ENCODE data around the gene KIR3DL1.
"Not testable (repeated sequence)": the region's sequence is repeated elsewhere in the genome, so short reads cannot be mapped to it uniquely, and the experiment has no call there.

The KIR3DL1 gene

DNA sequence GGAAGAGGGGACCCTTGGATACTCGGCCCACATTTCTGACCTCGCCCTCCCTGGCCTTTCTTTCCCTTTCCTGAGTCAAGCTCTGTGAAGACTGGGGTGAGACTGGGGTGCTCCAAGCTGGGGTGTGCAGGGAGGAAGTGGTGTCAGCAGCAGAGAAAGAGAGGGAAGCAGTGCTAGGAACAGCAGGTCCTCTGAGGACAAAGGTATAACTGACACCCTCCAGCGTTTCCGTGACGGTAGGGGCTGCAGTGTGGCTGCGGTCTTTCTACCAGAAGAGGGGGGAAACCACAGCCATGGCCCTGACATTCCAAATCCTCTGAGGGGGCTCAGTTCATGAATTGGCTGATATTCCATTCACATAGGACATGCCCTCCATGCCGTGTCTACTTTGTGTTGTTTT lies 35.1 kb downstream of the KIR3DL1 start:
- TF ChIP-seq, protein P1, sequence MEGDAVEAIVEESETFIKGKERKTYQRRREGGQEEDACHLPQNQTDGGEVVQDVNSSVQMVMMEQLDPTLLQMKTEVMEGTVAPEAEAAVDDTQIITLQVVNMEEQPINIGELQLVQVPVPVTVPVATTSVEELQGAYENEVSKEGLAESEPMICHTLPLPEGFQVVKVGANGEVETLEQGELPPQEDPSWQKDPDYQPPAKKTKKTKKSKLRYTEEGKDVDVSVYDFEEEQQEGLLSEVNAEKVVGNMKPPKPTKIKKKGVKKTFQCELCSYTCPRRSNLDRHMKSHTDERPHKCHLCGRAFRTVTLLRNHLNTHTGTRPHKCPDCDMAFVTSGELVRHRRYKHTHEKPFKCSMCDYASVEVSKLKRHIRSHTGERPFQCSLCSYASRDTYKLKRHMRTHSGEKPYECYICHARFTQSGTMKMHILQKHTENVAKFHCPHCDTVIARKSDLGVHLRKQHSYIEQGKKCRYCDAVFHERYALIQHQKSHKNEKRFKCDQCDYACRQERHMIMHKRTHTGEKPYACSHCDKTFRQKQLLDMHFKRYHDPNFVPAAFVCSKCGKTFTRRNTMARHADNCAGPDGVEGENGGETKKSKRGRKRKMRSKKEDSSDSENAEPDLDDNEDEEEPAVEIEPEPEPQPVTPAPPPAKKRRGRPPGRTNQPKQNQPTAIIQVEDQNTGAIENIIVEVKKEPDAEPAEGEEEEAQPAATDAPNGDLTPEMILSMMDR (conservative IDR thresholded peaks at IDR 0.05; ENCODE audit: low read depth, low read length): no peak
- no peak for DNase-seq (ENCODE audit: low read depth)
- H3K4me3 ChIP-seq (ENCODE audit: low read length): no peak overlapping the region

DNA sequence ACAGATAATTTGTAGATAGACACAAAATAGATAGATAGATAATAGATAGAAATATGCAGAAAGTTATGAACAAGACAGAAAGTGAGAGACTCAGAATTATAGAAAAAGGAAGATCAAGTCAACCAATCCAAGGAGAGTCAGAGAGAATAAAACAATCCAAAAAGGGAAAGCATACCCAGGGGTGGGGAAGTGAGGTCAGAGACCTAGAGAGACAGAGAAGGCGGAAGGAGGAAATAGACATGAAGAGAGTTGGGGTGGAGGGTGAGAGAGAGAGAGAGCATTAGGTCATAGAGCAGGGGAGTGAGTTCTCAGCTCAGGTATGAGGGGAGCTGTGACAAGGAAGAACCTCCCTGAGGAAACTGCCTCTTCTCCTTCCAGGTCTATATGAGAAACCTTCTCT lies 39.0 kb downstream of the KIR3DL1 start:
- DNase-seq (ENCODE audit: low read depth): not testable (repeated sequence)

DNA sequence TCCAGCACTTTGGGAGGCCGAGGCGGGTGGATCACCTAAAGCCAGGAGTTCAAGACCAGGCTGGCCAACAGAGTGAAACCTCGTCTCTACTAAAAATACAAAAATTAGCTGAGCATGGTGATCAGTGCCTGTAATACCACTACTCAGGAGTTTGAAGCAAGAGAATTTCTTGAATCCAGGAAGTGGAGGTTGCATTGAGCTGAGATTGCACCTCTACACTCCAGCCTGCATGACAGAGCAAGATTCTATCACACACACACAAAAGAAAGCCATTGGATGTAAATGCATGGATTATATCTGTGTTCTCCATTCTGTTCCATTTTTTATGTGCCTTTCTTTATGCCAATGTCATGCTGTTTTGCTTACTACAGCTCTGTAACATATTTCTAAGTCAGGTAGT lies 42.2 kb downstream of the KIR3DL1 start:
- DNase-seq (ENCODE audit: low read depth); H3K4me3 ChIP-seq (ENCODE audit: low read length): not testable (repeated sequence)

More for the DNA sequence above, 39.0 kb downstream of the KIR3DL1 start:
- H3K4me3 ChIP-seq (ENCODE audit: low read length): not testable (repeated sequence)

DNA sequence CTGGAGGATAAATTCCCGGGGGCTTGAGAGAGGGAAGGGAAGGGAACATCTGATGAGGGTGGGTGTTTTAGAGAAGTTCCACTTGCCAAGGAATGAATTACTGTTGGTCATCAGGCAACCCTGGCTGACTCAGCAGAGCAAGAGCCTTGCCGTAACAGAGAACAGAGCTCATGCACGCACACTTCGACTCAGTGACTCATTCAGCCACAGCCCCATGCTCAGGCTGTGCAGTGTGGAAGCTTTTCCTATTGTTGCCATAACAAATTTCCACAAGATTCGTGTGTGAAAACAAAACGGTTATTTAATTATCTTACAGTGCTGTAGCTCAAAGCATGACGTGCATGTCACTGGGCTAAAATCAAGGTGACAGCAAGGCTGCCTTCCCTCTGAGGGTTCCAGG lies 43.2 kb downstream of the KIR3DL1 start:
- DNase-seq (ENCODE audit: low read depth); H3K4me3 ChIP-seq (ENCODE audit: low read length): not testable (repeated sequence)

DNA sequence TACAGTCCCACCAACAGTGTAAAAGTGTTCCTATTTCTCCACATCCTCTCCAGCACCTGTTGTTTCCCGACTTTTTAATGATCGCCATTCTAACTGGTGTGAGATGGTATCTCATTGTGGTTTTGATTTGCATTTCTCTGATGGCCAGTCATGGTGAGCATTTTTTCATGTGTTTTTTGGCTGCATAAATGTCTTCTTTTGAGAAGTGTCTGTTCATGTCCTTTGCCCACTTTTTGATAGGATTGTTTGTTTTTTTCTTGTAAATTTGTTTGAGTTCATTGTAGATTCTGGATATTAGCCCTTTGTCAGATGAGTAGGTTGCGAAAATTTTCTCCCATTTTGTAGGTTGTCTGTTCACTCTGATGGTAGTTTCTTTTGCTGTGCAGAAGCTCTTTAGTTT lies 47.2 kb downstream of the KIR3DL1 start:
- not testable (repeated sequence) for DNase-seq (ENCODE audit: low read depth); H3K4me3 ChIP-seq (ENCODE audit: low read length)

DNA sequence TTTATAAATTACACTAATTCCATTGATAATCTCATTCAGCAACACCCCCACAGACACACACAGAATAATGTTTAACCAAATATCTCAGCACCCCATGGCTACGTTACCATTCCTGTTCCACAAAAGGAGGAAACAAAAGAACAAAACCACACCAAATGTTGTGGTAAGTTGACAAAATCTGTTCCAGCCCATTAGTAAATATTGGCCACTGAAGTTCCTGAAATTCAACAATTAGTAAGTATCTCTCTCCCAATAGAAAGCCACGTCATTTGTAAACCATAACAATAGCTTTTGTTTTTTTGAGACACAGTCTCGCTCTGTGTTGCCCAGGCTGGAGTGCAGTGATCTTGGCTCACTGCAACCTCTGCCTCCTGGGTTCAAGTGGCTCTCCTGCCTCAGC lies 55.4 kb downstream of the KIR3DL1 start:
- H3K4me3 ChIP-seq (ENCODE audit: low read length): no peak overlapping the region
- DNase-seq (ENCODE audit: low read depth): no peak
- TF ChIP-seq, protein P1 (conservative IDR thresholded peaks at IDR 0.05; ENCODE audit: low read depth, low read length): no peak

DNA sequence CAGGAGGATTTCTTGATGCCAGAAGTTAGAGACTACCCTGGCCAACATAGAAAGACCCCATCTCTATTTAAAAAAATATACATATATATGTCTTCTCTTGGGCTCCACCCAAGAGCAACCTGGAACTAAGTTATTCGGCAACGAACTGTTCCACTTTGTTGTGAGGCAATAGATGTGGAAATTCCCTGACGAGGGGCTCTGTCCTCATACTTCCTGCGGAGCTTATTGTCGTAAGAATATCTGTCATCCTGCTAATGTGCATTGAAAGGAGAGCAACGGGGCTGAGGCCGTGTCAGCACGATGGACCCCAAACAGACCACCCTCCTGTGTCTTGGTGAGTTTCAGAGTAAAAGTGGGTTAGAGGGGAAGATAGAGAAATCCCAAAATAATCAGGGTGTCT lies 57.7 kb downstream of the KIR3DL1 start, which contains the start of gene FCAR:
TSS of gene FCAR (plus strand) at position 246 of the 400 bp plus-strand sequence. CDS start at position 301, 55 bp downstream.
- no peak within 1 kb of the TSS for H3K4me3 ChIP-seq (ENCODE audit: low read length)
- DNase-seq (ENCODE audit: low read depth): no peak
- TF ChIP-seq, protein P1 (conservative IDR thresholded peaks at IDR 0.05; ENCODE audit: low read depth, low read length): no peak

- DNase-seq (ENCODE audit: low read depth): no peak
- H3K4me3 ChIP-seq (ENCODE audit: low read length): no peak overlapping the region
Measured at GRCh38 chr19:54875506-54875905, 59.2 kb downstream of the KIR3DL1 start.

DNA sequence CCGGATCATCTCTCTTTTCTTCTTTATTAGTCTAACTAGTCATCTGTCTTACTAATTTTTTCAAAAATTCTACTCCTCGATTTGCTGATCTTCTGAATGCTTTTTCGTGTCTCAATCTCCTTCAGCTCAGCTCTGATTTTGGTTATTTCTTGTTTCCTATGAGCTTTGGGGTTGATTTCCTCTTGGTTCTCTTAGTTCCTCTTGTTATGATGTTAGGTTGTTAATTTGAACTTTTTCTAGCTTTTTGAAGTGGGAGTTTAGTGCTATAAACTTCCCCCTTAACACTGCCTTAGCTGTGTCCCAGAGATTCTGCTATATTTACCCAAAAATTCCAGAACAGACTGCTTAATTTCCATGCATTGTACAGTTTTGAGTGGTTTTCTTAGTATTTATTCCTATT lies 61.2 kb downstream of the KIR3DL1 start:
- TF ChIP-seq, protein P1 (conservative IDR thresholded peaks at IDR 0.05; ENCODE audit: low read depth, low read length): no peak
- H3K4me3 ChIP-seq (ENCODE audit: low read length): no peak overlapping the region
- no peak for DNase-seq (ENCODE audit: low read depth)

More at GRCh38 chr19:54875506-54875905, 59.2 kb downstream of the KIR3DL1 start:
- TF ChIP-seq, protein P1 (conservative IDR thresholded peaks at IDR 0.05; ENCODE audit: low read depth, low read length): no peak

All from retinal pigment epithelial cell (primary cell).